ENCODE data around the gene SLC6A6.
"Not testable (repeated sequence)": the region's sequence is repeated elsewhere in the genome, so short reads cannot be mapped to it uniquely, and the experiment has no call there.

SLC6A6 gene

GRCh38 chr3:14431917-14432834, 29.8 kb downstream of the SLC6A6 start:
- peak; percentile 72 for DNase-seq (ENCODE audit: low read depth, low spot score)
- in situ Hi-C loops (cut with HindIII; ENCODE audit: low sequenced_read_pairs), result no loop called here
- no peak for TF ChIP-seq CTCF (IDR thresholded peaks at IDR 0.05; ENCODE audit: low read depth, low read length)
- no peak overlapping the region for H3K4me3 ChIP-seq (ENCODE audit: low read depth, low read length)

DNA sequence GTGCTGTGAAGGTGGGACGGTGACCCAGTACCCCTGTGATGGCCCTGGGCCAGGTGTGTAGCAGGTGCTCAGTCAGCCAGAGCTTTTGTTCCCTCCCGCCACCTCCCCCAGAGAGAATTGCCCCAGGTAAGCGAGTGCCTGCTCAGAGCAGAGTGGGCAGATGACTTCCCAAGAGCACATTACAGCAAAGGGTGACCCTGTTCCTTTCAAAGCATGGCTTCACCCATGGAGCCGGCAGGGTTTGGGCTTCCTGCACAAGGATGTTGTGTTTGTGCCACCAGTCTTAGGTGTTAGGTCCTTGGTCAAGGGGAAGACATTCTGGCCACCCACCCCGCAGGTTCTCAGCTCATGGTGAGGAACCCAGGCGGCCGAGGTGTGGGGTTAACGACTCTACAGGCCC, 30.7 kb downstream of the SLC6A6 start:
- no peak for DNase-seq (ENCODE audit: low read depth, low spot score)
- H3K4me3 ChIP-seq (ENCODE audit: low read depth, low read length), result no peak overlapping the region
- in situ Hi-C loops (cut with HindIII; ENCODE audit: low sequenced_read_pairs), result no loop called here
- TF ChIP-seq CTCF (IDR thresholded peaks at IDR 0.05; ENCODE audit: low read depth, low read length), result no peak

GRCh38 chr3:14434126-14434497, 31.7 kb downstream of the SLC6A6 start:
- TF ChIP-seq CTCF (IDR thresholded peaks at IDR 0.05; ENCODE audit: low read depth, low read length), result no peak
- peak; percentile 54 for DNase-seq (ENCODE audit: low read depth, low spot score)
- H3K4me3 ChIP-seq (ENCODE audit: low read depth, low read length), result no peak overlapping the region
- in situ Hi-C loops (cut with HindIII; ENCODE audit: low sequenced_read_pairs), result no loop called here

DNA sequence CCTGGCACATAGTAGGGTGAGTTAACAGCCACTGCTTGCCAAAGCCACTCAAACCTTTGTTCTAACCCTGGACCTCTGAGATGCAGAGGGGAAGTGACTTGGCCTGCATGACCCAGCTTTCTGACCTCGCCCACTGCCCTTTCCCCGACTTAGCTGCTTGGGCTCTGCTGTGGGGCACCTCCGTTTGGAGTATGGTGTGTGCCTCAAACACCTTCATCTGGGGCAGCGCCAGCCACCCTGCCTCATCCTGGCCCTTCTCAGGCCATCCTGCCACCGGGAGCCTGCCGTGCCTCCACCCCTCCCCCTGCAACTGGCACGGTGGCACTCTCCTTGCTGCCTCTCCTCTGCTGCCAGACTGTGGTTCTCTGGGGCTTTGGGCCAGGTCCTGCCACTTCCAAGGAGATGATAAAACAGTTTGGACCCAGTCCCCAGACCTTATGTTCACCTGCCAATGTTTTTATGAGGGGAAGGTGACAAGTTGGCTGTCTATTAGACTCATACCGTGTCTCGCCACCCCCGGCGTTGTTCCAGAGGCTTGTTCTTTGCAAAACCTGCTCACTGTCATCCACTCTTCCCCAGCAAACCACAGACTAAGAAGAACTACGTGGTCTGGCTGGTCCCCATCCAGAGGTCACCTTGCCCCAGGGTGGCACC, 32.2 kb downstream of the SLC6A6 start:
- DNase-seq (ENCODE audit: low read depth, low spot score), result no peak
- H3K4me3 ChIP-seq (ENCODE audit: low read depth, low read length), result no peak overlapping the region
- no peak for TF ChIP-seq CTCF (IDR thresholded peaks at IDR 0.05; ENCODE audit: low read depth, low read length)
- in situ Hi-C loops (cut with HindIII; ENCODE audit: low sequenced_read_pairs), result no loop called here

DNA sequence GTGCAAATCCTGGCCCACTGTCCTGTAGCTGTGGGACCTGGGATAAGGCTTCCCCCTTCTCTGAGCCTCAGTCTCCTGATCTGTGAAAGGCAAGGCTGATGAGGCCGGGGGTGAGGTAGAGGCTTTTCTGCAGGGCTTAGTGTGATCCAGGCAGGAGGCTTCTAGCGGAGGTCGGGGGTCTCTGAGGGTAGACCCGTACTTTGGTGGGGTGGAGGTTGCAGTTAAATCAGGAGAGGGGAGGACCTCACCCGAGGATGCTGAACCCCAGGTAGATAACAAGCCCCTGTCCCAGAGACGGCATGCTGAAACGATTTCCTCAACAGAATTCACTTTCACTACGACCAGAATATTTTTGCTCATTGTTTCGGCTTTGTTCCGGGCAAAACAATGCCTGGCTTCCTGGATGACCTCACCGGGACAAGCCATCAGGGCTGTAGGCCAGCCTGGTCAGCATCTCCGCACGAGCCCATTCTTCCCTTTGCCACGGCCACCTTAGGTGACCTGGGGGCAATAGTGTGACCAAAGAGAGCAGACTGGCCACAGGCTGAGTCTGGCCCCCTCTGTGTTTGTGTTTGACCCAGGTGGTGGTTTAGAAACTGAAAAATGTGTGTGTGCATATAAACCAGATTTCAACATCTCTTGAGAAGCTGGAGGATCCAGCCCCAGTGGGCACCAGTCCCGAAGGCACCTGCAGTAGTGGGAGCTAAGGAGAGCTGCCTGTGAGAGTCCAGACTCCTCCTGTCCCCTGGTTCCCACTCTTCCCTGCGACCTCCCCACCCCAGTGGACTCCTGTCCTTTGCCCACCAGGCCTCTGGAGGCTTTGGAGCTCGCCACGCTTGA, 33.0 kb downstream of the SLC6A6 start:
- in situ Hi-C loops (cut with HindIII; ENCODE audit: low sequenced_read_pairs), result no loop called here
- no peak for TF ChIP-seq CTCF (IDR thresholded peaks at IDR 0.05; ENCODE audit: low read depth, low read length)
- H3K4me3 ChIP-seq (ENCODE audit: low read depth, low read length), result no peak overlapping the region
- DNase-seq (ENCODE audit: low read depth, low spot score), result no peak

- TF ChIP-seq CTCF (IDR thresholded peaks at IDR 0.05; ENCODE audit: low read depth, low read length), result no peak
- DNase-seq (ENCODE audit: low read depth, low spot score), result no peak
- no peak overlapping the region for H3K4me3 ChIP-seq (ENCODE audit: low read depth, low read length)
- in situ Hi-C loops (cut with HindIII; ENCODE audit: low sequenced_read_pairs), result no loop called here
These were observed 34.5 kb downstream of the SLC6A6 start for GRCh38 chr3:14436954-14437281.

GRCh38 chr3:14437705-14438104, 35.3 kb downstream of the SLC6A6 start:
- DNase-seq (ENCODE audit: low read depth, low spot score); in situ Hi-C loops (cut with HindIII; ENCODE audit: low sequenced_read_pairs); H3K4me3 ChIP-seq (ENCODE audit: low read depth, low read length): not testable (repeated sequence)
